Neuronal stem cell (in vitro differentiated cells): Measurements from ENCODE around the gene SMAD3.
A peak's percentile ranks its signal among the peaks of the same experiment; 100 is the strongest.

Experiments used
- DNase-seq: peaks from one replicate; pipeline ENCODE4 v3.0.0-alpha.2; 2013; ENCODE audit warnings: low spot score
- H2AFZ ChIP-seq: one replicate; pipeline ENCODE4 v1.6.1; 2013; ENCODE audit warnings: mild to moderate bottlenecking, low read length, inconsistent platforms
- H2AK5ac ChIP-seq: 2 replicates; pipeline ENCODE4 v1.6.1; 2013; ENCODE audit warnings: low read depth, mild to moderate bottlenecking, inconsistent platforms, low read length, moderate library complexity, mixed read lengths
- H2BK120ac ChIP-seq: 2 replicates; pipeline ENCODE4 v1.6.1; 2013; ENCODE audit warnings: low read depth, mild to moderate bottlenecking, inconsistent platforms, low read length, moderate library complexity, mixed read lengths
- H2BK12ac ChIP-seq: one replicate; pipeline ENCODE4 v1.6.1; 2013; ENCODE audit warnings: low read length, inconsistent platforms
- H2BK15ac ChIP-seq: 2 replicates; pipeline ENCODE4 v1.6.1; 2013; ENCODE audit warnings: mild to moderate bottlenecking, low read length, inconsistent platforms, mixed read lengths
- H2BK5ac ChIP-seq: one replicate; pipeline ENCODE4 v1.6.1; 2013; ENCODE audit warnings: inconsistent platforms, mild to moderate bottlenecking, low read length, moderate library complexity
- H3K14ac ChIP-seq: one replicate; pipeline ENCODE4 v1.6.1; 2013; ENCODE audit warnings: low read length, inconsistent platforms
- H3K18ac ChIP-seq: 2 replicates; pipeline ENCODE4 v1.6.1; 2013; ENCODE audit warnings: low read length, inconsistent platforms
- H3K23ac ChIP-seq: 2 replicates; pipeline ENCODE4 v1.6.1; 2013; ENCODE audit warnings: low read depth, mild to moderate bottlenecking, mixed read lengths, low read length, inconsistent platforms; ENCODE audit not compliant: poor library complexity
- H3K27ac ChIP-seq: replicated peaks from 3 replicates; pipeline ENCODE4 v1.5.1; 2013; ENCODE audit warnings: low read length, inconsistent platforms
- H3K27me3 ChIP-seq, 3 experiments: 2 replicates each; pipeline ENCODE4 v1.6.1; 2013; ENCODE audit warnings: low read length in 3 of 3, mild to moderate bottlenecking in 2 of 3, inconsistent platforms in 1 of 3, low read depth in 1 of 3, mixed read lengths in 1 of 3, moderate library complexity in 1 of 3; ENCODE audit not compliant: control insufficient read depth in 3 of 3, insufficient read depth in 3 of 3
- H3K36me3 ChIP-seq, 2 donors: replicated peaks in 1 of 2; 2 replicates each; pipeline ENCODE4 v1.6.1; 2013; ENCODE audit warnings: low read length in 2 of 2; ENCODE audit not compliant: control insufficient read depth in 2 of 2, insufficient read depth in 2 of 2
- H3K4ac ChIP-seq: 2 replicates; pipeline ENCODE4 v1.6.1; 2013; ENCODE audit warnings: inconsistent platforms, mild to moderate bottlenecking, low read length, moderate library complexity
- H3K4me1 ChIP-seq, 2 donors: 1 replicate in 1 of 2; 2 replicates in 1 of 2; pipeline ENCODE4 v1.6.1; 2013; ENCODE audit warnings: low read length in 2 of 2, low read depth in 1 of 2; ENCODE audit not compliant: control insufficient read depth in 2 of 2, insufficient read depth in 1 of 2
- H3K4me2 ChIP-seq: one replicate; pipeline ENCODE4 v1.6.1; 2013; ENCODE audit warnings: mild to moderate bottlenecking, low read length, inconsistent platforms; ENCODE audit not compliant: insufficient read depth, poor library complexity, severe bottlenecking
- H3K4me3 ChIP-seq, 2 donors: 2 replicates each; pipeline ENCODE4 v1.5.1; 2013; ENCODE audit warnings: low read length in 2 of 2, mild to moderate bottlenecking in 2 of 2, inconsistent platforms in 1 of 2, moderate library complexity in 1 of 2
- H3K79me1 ChIP-seq: one replicate; pipeline ENCODE4 v1.6.1; 2013; ENCODE audit warnings: low read depth, mild to moderate bottlenecking, inconsistent platforms, low read length, moderate library complexity
- H3K9ac ChIP-seq: one replicate; pipeline ENCODE4 v1.6.1; 2013; ENCODE audit warnings: mild to moderate bottlenecking, low read depth, low read length, inconsistent platforms; ENCODE audit not compliant: poor library complexity
- H3K9me3 ChIP-seq, 2 donors: replicated peaks in 1 of 2; 2 replicates each; pipeline versions ENCODE3 to v1.6.1; 2013; ENCODE audit warnings: low read length in 2 of 2, mild to moderate bottlenecking in 2 of 2, inconsistent platforms in 1 of 2, low read depth in 1 of 2, mixed read lengths in 1 of 2, moderate library complexity in 1 of 2; ENCODE audit not compliant: control insufficient read depth in 2 of 2, insufficient read depth in 1 of 2
- H4K8ac ChIP-seq: one replicate; pipeline ENCODE4 v1.6.1; 2013; ENCODE audit warnings: low read depth, mild to moderate bottlenecking, inconsistent platforms, low read length, moderate library complexity
- H4K91ac ChIP-seq: one replicate; pipeline ENCODE4 v1.6.1; 2013; ENCODE audit warnings: low read length, low read depth, mild to moderate bottlenecking, inconsistent platforms; ENCODE audit not compliant: poor library complexity
- WGBS, 2 donors: extraction: QIAGEN DNeasy Blood & Tissue Kit; methylation state at CpG; one replicate each; pipeline ENCODE4 v1.1.7; 2013; ENCODE audit warnings: missing lambda C conversion rate in 2 of 2, mixed read lengths in 1 of 2; ENCODE audit not compliant: insufficient read length in 2 of 2, insufficient replicate concordance in 1 of 2; ENCODE audit errors: extremely low coverage in 2 of 2; 5-methylcytosine and 5-hydroxymethylcytosine counted together

Gene SMAD3

GRCh38 chr15:67039384-67040075 lies 25.9 kb upstream of the SMAD3 start:
- Histone ChIP-seq H2BK12ac (peak overlapping the region; percentile 97), H2AK5ac (peak overlapping the region; percentile 90), H3K79me1 (no peaks in the 10 kb centered on the region), H3K14ac (no peak overlapping the region), H3K23ac (no peak overlapping the region), H2AFZ (peak overlapping the region; percentile 0), H3K18ac (peak overlapping the region; percentile 78), H3K36me3 (no peaks in the 10 kb centered on the region), H3K4me2 (no peak overlapping the region), H3K9ac (no peak overlapping the region), H3K27ac (peak overlapping the region; percentile 60), H2BK5ac (no peak overlapping the region), H4K8ac (no peak overlapping the region), H3K4ac (peak overlapping the region; percentile 68), H3K4me1 (peaks cover 30 to 50% of the 10 kb centered on the region in 2 donors), H3K27me3 (peaks cover 0 to under 1% (median 0%) of the 10 kb centered on the region in 3 experiments), H3K9me3 (no peaks in the 10 kb centered on the region), H4K91ac (no peak overlapping the region), H2BK15ac (peak overlapping the region; percentile 61), H3K4me3 (no peak overlapping the region), H2BK120ac (no peak overlapping the region)
- peak; percentile 52 for DNase-seq
- WGBS, 2 donors = no CpG with 5 or more reads among the region's 10 CpGs

- Histone ChIP-seq H4K8ac (no peak overlapping the region), H3K79me1 (no peaks in the 10 kb centered on the region), H3K4ac (no peak overlapping the region), H2BK5ac (no peak overlapping the region), H3K4me3 (no peak overlapping the region), H3K14ac (no peak overlapping the region), H3K9me3 (no peaks in the 10 kb centered on the region), H2BK15ac (peak overlapping the region; percentile 61), H3K4me2 (no peak overlapping the region), H3K4me1 (peaks cover 29 to 51% of the 10 kb centered on the region in 2 donors), H2BK12ac (peak overlapping the region; percentile 97), H3K18ac (no peak overlapping the region), H2AFZ (no peak overlapping the region), H3K27me3 (no peaks in the 10 kb centered on the region), H2BK120ac (no peak overlapping the region), H2AK5ac (no peak overlapping the region), H3K9ac (no peak overlapping the region), H3K27ac (no peak overlapping the region), H3K36me3 (no peaks in the 10 kb centered on the region), H4K91ac (peak overlapping the region; percentile 58), H3K23ac (no peak overlapping the region)
- DNase-seq = no peak
- no CpG with 5 or more reads among the region's 2 CpGs for WGBS, 2 donors
Measured at GRCh38 chr15:67040277-67040676, 25.1 kb upstream of the SMAD3 start.

- H3K14ac ChIP-seq = no peak overlapping the region
- H3K4me1 ChIP-seq = peaks cover 27 to 43% of the 10 kb centered on the region in 2 donors
- H3K9me3 ChIP-seq = no peaks in the 10 kb centered on the region
- H2BK5ac ChIP-seq = no peak overlapping the region
- no peak overlapping the region for H3K23ac ChIP-seq
- no peak overlapping the region for H3K9ac ChIP-seq
- H2AFZ ChIP-seq = no peak overlapping the region
- H2BK12ac ChIP-seq = peak overlapping the region; percentile 34
- H4K91ac ChIP-seq = no peak overlapping the region
- no peak for DNase-seq
- no peaks in the 10 kb centered on the region for H3K79me1 ChIP-seq
- no peak overlapping the region for H3K27ac ChIP-seq
- H4K8ac ChIP-seq = no peak overlapping the region
- H2BK120ac ChIP-seq = no peak overlapping the region
- H3K27me3 ChIP-seq = no peaks in the 10 kb centered on the region
- no CpG with 5 or more reads among the region's 7 CpGs for WGBS, 2 donors
- no peak overlapping the region for H2AK5ac ChIP-seq
- no peaks in the 10 kb centered on the region for H3K36me3 ChIP-seq
- peak overlapping the region; percentile 89 for H3K18ac ChIP-seq
- H3K4ac ChIP-seq = peak overlapping the region; percentile 79
- no peak overlapping the region for H3K4me3 ChIP-seq
- H3K4me2 ChIP-seq = no peak overlapping the region
- H2BK15ac ChIP-seq = no peak overlapping the region
Measured at GRCh38 chr15:67042551-67043142, 22.8 kb upstream of the SMAD3 start.

- H3K9ac ChIP-seq = peak overlapping the region; percentile 26
- H2BK5ac ChIP-seq = peak overlapping the region; percentile 29
- H2BK15ac ChIP-seq = peak overlapping the region; percentile 88
- no peak overlapping the region for H3K4me2 ChIP-seq
- H2AFZ ChIP-seq = peak overlapping the region; percentile 81
- no peak overlapping the region for H4K8ac ChIP-seq
- H3K18ac ChIP-seq = peak overlapping the region; percentile 89
- H3K9me3 ChIP-seq = no peaks in the 10 kb centered on the region
- H2AK5ac ChIP-seq = no peak overlapping the region
- H3K4me1 ChIP-seq = peaks cover 18 to 28% of the 10 kb centered on the region in 2 donors
- H3K36me3 ChIP-seq = no peaks in the 10 kb centered on the region
- DNase-seq = no peak
- H3K79me1 ChIP-seq = no peaks in the 10 kb centered on the region
- H3K23ac ChIP-seq = peak overlapping the region; percentile 47
- H3K4ac ChIP-seq = peak overlapping the region; percentile 54
- H2BK120ac ChIP-seq = no peak overlapping the region
- no peak overlapping the region for H3K14ac ChIP-seq
- no peak overlapping the region for H3K4me3 ChIP-seq
- peak overlapping the region; percentile 69 for H3K27ac ChIP-seq
- H2BK12ac ChIP-seq = peak overlapping the region; percentile 91
- H4K91ac ChIP-seq = peak overlapping the region; percentile 41
- no peaks in the 10 kb centered on the region for H3K27me3 ChIP-seq
- no CpG with 5 or more reads among the region's 13 CpGs for WGBS, 2 donors
Measured at GRCh38 chr15:67043939-67044771, 21.2 kb upstream of the SMAD3 start.
